Esophagus squamous epithelium (tissue), 4 donors: ENCODE data around the gene ZNF492.

Experiments used
- CTCF ChIP-seq, 6 experiments: fragments of 450-650 bp in 4 of 6; fragments of 200-600 bp in 2 of 6; sonication (generic) in 2 of 6; IDR thresholded peaks; one replicate each; pipeline ENCODE4 v1.5.1; 2016 to 2019; ENCODE audit warnings: antibody characterized with exemption in 6 of 6, mild to moderate bottlenecking in 4 of 6, moderate library complexity in 4 of 6
- POLR2A ChIP-seq, 4 donors: fragments of 450-650 bp; IDR thresholded peaks; one replicate each; pipeline ENCODE4 v1.6.1; 2017; ENCODE audit warnings: antibody characterized with exemption in 4 of 4, mild to moderate bottlenecking in 4 of 4, moderate library complexity in 3 of 4

GRCh38 chr19:22603518-22604440 lies 30.3 kb upstream of the ZNF492 start:
- no peak for TF ChIP-seq CTCF (IDR thresholded peaks at IDR 0.05)
- TF ChIP-seq POLR2A (IDR thresholded peaks at IDR 0.05), result no peak
